GM21528 (cell line): ENCODE data around the gene SERF1B.
"Not testable (repeated sequence)": the region's sequence is repeated elsewhere in the genome, so short reads cannot be mapped to it uniquely, and the experiment has no call there.

ENCODE experiments used
- ATAC-seq: cut with Tn5 transposase; IDR thresholded peaks from one replicate; pipeline ENCODE4 v1.9.1; 2021; ENCODE audit warnings: mild to moderate bottlenecking, moderate library complexity; ENCODE audit not compliant: unreplicated experiment, low FRiP score

SERF1B gene

DNA sequence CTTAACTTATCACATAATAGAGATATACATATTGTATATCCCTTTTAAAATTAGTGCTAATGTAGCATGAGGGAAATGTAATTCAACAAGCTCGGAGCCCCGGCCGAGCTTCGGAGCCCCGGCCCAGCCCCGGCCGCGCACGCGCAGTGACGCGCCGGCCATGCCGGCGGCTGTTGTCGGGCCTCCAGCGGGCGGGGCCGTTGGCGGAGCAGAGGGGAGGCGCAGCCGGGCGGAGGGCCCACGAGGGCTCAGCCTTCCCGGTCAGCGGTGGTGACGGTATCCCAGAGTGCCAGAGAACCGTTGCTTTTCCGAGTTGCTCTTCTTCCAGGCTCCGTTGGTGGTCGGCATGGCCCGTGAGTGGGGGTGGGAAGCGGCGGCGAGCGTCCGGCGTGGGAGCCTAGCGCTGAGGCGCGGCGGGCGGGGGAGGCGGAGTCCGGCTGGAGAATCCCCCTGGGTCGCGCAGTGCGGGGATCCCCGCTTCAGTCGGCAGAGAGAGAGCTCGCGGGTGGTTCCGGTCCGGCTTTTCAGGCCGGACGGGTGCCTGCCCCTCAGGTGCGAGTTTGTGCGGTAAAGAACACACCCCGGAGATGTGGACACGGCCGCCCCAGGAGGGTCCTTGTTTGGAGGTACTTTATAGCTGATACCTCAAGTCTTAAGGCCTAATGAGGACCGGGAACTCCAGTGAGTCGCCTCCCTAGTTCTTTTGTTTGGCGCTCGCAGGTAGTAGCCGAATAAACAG, at the start of gene SERF1B:
Gene SERF1B (plus strand): TSS at position 146 of the 739 bp plus-strand sequence. CDS start 201 bp downstream, at position 347.
- peak; percentile 85 for ATAC-seq

DNA sequence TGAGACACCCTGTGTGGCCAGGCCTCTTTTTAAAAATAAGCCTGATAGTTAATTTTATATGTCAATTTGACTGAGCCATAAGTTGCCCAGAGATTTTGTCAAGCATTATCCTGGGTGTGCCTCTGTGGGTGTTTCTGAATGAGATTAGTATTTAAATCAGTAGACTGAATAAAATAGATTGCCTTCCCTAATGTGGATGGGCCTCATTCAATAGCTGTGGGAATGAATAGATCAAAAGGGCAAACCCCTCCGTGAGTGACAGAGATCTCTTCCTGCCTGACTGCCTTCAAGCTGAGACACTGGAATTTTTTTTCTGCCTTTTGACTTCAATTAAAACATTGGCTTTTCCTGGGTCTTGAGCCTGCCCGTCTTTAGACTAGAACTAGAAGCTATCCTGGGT, 33.3 kb upstream of the SERF1B start:
- not testable (repeated sequence) for ATAC-seq

DNA sequence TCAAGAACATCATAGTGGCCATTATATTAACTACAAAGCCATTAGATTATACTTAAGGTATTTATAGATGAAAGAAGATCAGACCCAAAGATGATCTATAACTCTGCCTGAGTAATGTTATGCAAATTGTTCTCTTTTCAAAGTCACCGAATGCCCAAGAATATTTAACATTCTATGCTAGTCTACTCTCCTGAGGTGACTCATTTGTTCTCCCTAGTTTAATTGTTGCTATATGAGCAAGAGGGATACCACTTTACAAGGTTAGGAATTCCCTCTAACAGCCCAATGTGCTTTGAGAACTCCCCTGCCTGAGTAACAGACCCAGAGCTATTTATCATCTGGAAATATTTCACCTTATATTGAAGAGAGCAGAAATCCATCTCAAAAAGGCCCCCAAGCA, 29.5 kb upstream of the SERF1B start:
- not testable (repeated sequence) for ATAC-seq

DNA sequence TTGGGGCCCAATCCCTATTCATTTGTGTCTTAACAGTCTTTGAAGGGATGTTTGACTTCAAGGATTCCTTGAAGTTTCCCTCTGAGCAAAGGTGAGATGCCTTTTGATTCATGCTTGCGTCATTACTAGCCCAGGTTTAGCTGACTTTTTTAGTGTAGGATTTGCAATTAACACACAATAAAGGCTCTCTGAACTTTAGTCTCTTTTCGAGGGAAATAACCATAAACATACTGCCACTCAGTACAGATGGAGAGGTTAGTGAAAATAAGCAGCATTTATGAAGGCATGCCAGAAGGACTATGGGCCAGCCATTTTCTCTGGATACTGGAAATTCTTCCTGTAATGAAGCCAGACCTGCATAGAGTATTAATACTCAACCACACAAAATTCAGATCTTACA, 4.4 kb upstream of the SERF1B start:
- ATAC-seq = not testable (repeated sequence)

DNA sequence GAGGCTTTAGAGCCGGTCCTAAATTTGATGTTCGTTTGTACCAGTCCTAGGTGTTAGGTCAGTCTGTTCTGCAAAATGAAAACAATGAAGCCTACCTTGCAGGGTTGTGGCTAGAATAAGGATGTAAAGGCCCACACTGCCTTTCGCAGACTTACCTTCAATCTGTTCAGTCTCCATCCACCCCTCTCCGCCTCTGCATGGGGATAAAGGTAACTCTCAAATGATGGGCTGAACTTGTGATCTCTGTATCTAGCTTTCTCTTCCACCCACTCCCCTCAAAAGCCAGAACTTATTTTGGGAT, 744 bp downstream of the SERF1B start:
- not testable (repeated sequence) for ATAC-seq

DNA sequence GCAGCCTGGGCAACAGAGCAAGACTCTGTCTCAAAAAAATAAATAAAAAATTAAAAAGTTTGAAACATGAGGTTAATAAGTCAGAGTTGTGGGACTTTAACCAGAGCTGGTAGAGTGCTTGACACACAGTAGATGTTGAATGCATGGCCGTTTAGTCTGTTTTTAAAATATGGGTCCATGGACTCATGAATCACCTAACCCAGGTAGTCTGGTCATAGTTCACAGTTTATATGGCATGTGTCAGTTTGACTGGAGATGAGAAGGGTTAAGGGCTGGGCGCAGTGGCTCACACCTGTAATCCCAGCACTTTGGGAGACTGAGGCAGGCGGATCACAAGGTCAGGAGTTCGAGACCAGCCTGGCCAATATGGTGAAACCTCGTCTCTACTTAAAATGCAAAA, 6.2 kb downstream of the SERF1B start:
- not testable (repeated sequence) for ATAC-seq

DNA sequence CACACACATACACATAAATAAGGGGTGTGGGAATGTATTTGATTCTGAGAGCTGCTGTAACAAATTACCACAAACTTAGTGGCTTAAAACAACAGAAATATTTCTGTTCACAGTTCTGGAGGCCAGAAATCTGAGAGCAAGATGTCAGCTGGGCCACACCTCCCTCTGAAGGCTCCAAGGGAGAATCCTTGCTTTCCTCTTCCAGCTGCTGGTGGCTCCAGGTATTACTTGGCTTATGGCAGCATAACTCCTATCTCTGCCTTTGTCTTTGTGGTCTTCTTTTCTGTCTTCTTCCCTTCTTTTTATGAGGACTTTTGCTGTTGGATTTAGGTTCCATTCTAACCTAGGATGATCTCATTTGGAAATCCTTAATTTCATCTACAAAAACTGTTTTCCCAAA, 16.4 kb downstream of the SERF1B start:
- ATAC-seq = not testable (repeated sequence)

DNA sequence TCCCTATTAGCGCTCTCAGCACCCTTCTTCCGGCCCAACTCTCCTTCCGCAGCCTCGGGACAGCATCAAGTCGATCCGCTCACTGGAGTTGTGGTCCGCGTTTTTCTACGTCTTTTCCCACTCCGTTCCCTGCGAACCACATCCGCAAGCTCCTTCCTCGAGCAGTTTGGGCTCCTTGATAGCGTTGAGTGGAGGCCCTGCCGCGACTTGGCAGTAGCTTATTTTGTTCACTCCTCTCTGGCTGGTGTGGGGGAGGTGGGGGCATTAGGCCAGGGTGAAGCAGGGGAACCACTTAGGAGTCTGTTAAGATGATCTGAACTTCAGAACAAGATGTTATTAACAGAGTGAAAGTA, 24.7 kb downstream of the SERF1B start:
- ATAC-seq = peak; percentile 39

DNA sequence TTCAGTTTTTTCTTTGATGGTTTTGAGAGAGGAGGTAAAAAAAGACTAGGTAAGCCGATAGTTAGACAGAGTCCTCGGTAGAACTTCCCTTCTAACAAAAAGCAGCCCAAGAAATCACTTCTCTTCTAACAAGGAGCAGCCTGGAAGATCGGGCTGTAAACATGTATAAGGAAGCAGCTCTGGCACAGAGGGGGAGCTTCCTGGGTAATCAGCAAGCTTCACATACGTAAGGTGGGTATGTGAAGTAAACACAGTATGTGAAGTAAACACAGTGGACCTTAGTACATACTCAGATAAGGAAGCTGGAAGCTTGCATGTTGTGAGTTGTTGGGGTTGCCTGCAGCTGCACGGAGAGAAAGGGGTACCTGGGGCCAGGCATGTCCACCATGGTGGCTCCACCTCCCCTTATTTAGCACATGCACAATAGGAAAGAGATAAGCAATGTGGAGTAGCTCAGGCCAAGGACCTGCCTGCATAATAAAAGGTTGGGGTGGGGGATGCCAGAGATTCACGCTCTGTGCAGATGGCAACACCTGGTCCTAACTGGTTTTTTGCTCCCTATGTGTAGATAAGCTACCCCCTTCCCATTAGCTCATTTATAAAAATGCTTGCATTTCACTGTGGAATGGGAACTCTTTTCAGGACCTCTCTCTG, 31.4 kb downstream of the SERF1B start:
- ATAC-seq = not testable (repeated sequence)

DNA sequence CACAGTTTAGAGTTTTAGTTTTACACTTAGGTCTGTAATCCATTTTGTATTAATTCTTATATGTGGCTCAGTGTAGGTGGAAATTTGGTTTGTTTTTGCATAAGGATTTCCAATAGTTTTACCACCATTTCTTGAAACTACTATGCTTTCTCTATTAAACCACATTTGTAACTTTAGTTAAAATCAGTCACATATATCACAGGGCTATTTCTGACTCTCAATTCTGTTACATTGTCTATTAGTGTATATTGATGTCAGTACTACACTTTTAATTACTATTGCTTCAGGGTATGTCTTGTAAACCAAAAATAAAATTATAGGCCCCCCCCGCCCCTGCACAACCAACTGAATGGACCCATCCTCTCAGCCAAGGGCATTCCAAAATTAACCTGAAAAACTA, 32.1 kb downstream of the SERF1B start:
- ATAC-seq = not testable (repeated sequence)

DNA sequence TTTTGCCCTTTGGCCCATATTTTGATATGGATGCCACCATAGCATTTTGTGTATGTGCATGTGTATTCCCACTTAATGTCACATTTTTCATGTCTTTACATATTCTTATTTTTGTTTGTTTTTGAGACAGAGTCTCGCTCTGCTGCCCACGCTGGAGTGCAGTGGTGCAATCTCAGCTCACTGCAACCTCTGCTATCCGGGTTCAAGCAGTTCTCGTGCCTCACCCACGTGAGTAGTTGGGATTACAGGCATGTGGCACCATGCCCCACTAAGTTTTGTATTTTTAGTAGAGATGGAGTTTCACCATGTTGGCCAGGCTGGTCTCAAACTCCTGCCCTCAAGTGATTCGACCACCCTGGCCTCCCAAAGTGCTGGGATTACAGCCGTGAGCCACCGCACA, 52.6 kb downstream of the SERF1B start:
- not testable (repeated sequence) for ATAC-seq

DNA sequence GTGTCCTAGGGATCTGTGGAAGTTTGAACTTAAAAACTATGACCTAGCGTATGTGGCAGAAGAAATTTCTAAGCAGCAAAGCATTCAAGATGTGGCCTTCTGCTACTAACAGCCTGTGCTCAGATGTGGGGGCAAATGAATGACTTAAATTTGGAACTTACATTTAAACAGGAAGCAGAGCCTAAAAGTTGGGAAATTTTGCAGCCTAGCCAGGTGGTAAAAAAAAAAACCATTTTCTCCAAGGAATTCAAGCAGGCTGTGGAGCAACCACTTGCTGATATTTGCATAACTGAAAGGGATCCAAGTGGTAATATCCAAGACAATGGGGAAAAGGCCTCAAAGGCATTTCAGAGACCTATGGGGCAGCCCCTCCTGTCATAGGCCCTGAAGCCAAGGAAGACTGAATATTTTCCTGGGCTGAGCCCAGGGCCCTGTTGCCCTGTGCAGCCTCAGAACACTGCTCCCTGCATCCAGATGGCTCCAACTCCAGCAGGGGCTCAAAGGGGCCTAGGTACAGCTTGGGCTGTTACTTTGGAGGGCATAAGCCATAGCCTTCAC, 63.9 kb downstream of the SERF1B start:
- not testable (repeated sequence) for ATAC-seq

DNA sequence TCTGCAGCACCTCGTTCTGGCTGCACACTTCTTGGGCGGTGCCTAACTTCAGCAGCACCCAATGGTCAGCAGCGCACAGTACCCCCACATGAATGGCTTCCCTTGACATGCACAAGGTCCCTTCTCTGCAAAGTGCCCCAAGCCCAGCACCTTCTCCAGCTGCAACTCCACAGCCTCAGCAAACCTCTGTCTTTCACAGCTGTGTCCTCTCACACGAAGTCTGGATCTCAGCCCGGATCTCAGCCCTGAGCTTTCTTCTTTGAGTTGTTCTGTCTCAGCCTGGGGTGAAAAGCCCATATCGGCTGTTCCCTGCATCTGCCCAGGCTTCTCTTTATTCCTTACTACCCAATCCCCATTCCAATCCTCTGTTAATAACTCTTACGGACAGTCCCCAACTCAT, 66.7 kb downstream of the SERF1B start:
- not testable (repeated sequence) for ATAC-seq
